ENCODE data around the gene NCAM1. TPM values are rescaled to one million over a fixed set of nuclear protein-coding genes. Genes with fewer than 3 reads are reported as not detected.

The NCAM1 gene
- total and polyA plus RNA-seq, 9 donors: 87.0 to 220 (median 114) TPM

DNA sequence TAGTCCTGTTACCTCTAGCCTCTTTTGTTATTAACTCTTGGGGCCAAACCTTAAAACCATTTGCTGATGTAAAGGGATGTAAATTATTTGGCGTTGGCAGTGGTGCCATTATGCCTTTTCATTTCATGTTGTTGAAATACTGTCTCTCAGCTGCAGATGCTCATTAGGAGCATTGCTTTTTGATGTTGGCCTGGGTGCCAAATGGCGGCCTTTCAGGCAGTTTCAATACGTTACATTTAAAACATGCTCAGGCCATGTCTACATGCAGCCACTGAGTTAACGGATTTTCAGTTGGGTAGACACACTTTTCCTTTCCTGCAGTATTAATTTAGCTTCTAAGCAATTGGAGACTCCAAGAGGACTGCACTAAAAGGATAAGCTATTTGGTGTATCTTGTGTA lies 5.3 kb downstream of the NCAM1 start:
- H3K27ac ChIP-seq (ENCODE audit: low read length): no peak overlapping the region

DNA sequence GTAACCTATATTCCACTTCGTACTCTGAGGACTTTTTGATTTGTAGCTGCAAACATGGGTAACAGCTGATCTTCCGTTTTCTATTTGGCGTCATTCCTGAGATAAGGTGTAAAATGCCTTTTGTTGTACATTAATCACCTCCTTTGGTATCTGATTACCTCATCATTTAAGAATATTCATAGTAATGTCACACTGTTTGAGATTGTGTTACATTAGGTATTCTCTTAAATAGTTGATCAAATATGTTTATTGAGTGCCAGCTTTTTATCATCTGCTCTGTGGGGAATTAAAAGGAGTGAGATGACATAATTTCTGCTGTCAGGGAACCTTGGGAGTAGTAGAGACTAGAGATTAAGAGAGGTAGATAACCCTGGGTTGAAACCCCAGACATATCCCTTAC lies 5.9 kb downstream of the NCAM1 start:
- no CpG with 5 or more reads among the region's 3 CpGs for WGBS (ENCODE audit: insufficient coverage)
- no peak for DNase-seq
- H3K27ac ChIP-seq (ENCODE audit: low read length): no peak overlapping the region
- peaks cover 3% of the 10 kb centered on the region for H3K4me1 ChIP-seq (ENCODE audit: control insufficient read depth, insufficient read depth, low read length)
- H3K9me3 ChIP-seq (replicated peaks; ENCODE audit: control insufficient read depth, low read depth, low read length): no peaks in the 10 kb centered on the region
- H3K27me3 ChIP-seq (ENCODE audit: control insufficient read depth, insufficient read depth, low read length): peaks cover 20% of the 10 kb centered on the region
- H3K36me3 ChIP-seq (ENCODE audit: control insufficient read depth, insufficient read depth, low read length): no peaks in the 10 kb centered on the region
- H3K4me3 ChIP-seq (ENCODE audit: low read length): no peak overlapping the region

More for the DNA sequence above, 5.3 kb downstream of the NCAM1 start:
- WGBS (ENCODE audit: insufficient coverage): 60% methylated on average over 1 of the region's 4 CpGs
- no peak overlapping the region for H3K4me3 ChIP-seq (ENCODE audit: low read length)
- H3K9me3 ChIP-seq (replicated peaks; ENCODE audit: control insufficient read depth, low read depth, low read length): no peaks in the 10 kb centered on the region
- peaks cover 3% of the 10 kb centered on the region for H3K4me1 ChIP-seq (ENCODE audit: control insufficient read depth, insufficient read depth, low read length)
- peaks cover 23% of the 10 kb centered on the region for H3K27me3 ChIP-seq (ENCODE audit: control insufficient read depth, insufficient read depth, low read length)
- no peaks in the 10 kb centered on the region for H3K36me3 ChIP-seq (ENCODE audit: control insufficient read depth, insufficient read depth, low read length)
- no peak for DNase-seq

DNA sequence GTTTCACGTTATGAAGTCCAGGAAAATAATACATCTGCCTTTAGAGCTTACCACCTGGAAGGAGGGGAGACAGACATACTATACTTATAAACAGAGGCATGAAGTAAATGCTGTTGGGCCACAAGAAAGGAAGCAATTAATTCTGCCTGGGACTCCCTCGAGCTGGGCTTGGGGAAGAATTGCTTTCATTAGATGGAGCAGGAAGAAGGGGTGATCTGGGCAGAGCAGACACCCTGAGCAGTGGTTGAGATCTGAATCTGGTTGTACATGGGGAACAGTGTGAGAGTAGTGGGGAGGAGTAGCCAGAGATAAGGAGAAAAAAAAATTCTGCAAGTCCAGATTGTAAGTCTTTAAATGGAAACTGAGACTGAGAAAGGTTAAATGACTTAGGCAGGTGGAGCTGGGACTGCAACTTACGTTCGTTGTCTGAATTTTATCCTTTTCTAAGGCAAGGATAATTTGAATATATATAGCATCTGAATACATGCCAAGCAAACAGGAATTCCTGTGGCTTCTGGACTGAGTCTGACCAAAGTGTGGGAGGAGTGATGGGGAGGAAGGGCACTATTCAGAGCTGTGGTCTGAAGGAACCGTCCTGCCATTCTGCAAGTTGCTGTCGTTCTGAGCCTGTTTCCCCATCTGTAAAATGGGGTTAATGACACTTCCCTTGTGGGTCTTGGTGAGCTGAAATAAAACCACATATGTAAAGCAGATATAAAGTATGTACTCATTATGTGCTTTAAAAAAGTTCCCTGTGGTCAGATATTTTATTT lies 7.9 kb downstream of the NCAM1 start:
- no peak overlapping the region for H3K27ac ChIP-seq (ENCODE audit: low read length)
- no peak for DNase-seq

DNA sequence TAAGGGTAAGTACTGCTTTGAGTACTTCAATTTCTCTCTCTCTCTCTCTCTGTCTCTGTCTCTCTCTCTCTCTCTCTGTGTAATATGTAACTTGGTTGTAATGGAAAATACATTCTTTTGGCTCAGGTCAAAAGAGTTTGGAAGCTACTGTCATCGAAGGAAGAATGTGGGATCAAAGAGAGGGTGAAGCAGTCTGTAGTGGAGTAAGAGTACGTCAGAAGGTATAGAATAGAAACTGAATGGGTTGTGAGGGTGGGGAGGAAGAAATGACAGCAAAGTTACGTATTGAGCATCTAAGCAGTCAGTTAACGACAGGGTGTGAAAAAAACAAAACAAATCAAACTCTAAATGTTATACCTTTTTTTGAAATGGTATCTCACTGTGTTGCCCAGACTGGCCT lies 10.0 kb downstream of the NCAM1 start:
- Histone ChIP-seq H3K27ac (ENCODE audit: low read length) (no peak overlapping the region), H3K4me1 (ENCODE audit: control insufficient read depth, insufficient read depth, low read length) (no peaks in the 10 kb centered on the region), H3K27me3 (ENCODE audit: control insufficient read depth, insufficient read depth, low read length) (peaks cover 2% of the 10 kb centered on the region), H3K9me3 (replicated peaks; ENCODE audit: control insufficient read depth, low read depth, low read length) (no peaks in the 10 kb centered on the region), H3K36me3 (ENCODE audit: control insufficient read depth, insufficient read depth, low read length) (no peaks in the 10 kb centered on the region), H3K4me3 (ENCODE audit: low read length) (no peak overlapping the region)
- DNase-seq: no peak
- 67% methylated on average over 2 of the region's 4 CpGs for WGBS (ENCODE audit: insufficient coverage)

More for the DNA sequence above, 7.9 kb downstream of the NCAM1 start:
- Histone ChIP-seq H3K36me3 (ENCODE audit: control insufficient read depth, insufficient read depth, low read length) (no peaks in the 10 kb centered on the region), H3K4me3 (ENCODE audit: low read length) (no peak overlapping the region), H3K9me3 (replicated peaks; ENCODE audit: control insufficient read depth, low read depth, low read length) (no peaks in the 10 kb centered on the region), H3K27me3 (ENCODE audit: control insufficient read depth, insufficient read depth, low read length) (peaks cover 2% of the 10 kb centered on the region), H3K4me1 (ENCODE audit: control insufficient read depth, insufficient read depth, low read length) (no peaks in the 10 kb centered on the region)
- 13% methylated on average over 1 of the region's 6 CpGs for WGBS (ENCODE audit: insufficient coverage)

DNA sequence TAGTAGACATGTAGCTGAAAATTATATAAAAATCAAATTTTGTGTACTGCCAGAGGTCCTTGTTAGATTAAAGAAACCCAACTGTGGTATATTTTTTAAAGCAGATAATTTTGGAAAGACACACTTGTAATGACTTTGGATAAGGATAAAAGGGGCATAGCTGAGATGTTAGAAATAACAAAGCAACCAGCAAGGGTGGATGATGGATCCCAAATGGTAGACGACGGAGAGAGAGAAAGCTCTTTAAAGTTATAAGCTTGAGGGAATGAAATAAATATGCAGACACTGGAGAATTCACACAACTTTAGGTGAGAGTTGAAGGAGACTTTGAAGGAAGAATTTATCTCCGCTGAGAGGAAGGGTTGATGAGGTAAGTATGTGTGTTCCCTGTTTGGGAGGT lies 10.6 kb downstream of the NCAM1 start:
- Histone ChIP-seq H3K4me3 (ENCODE audit: low read length) (no peak overlapping the region), H3K27me3 (ENCODE audit: control insufficient read depth, insufficient read depth, low read length) (no peaks in the 10 kb centered on the region), H3K36me3 (ENCODE audit: control insufficient read depth, insufficient read depth, low read length) (no peaks in the 10 kb centered on the region), H3K27ac (ENCODE audit: low read length) (no peak overlapping the region), H3K9me3 (replicated peaks; ENCODE audit: control insufficient read depth, low read depth, low read length) (no peaks in the 10 kb centered on the region), H3K4me1 (ENCODE audit: control insufficient read depth, insufficient read depth, low read length) (no peaks in the 10 kb centered on the region)
- WGBS (ENCODE audit: insufficient coverage): 88% methylated on average over 3 of the region's 3 CpGs
- no peak for DNase-seq

DNA sequence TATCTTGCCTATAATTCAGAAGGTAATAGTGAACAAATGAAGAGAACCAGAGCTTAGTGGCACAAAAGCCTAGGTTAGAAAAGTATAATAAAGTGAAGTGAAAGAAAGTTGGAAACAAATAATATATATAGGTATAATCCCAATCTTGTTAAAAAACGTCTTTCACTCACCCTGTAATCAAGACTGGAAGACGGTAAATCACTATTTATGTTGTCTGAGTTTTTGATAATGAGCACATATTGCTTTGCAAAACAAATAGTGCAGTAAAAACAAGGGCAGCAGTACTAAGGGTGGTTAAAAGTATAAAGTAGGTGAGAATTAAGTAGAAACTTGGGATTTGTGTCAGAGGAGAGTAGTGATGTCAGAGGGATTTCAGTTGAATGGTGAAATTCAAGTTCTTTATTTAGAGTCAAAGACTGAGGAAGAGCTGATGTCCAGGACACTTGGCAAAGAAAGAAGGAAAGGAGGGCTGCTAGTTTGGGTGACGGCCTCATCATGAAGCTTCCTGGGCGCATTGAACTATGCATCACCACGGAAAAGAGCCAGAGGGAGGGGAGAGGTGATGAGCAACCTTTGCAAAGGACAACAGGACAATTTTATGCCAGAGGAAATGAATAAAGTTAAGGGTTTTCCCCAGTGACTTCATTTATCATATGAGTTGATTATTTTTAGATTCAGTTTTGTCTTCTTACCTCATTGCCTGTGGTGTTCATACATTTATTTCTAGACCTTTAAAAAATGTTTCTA lies 11.4 kb downstream of the NCAM1 start:
- DNase-seq: no peak
- no peaks in the 10 kb centered on the region for H3K36me3 ChIP-seq (ENCODE audit: control insufficient read depth, insufficient read depth, low read length)
- no peaks in the 10 kb centered on the region for H3K9me3 ChIP-seq (replicated peaks; ENCODE audit: control insufficient read depth, low read depth, low read length)
- no peak overlapping the region for H3K27ac ChIP-seq (ENCODE audit: low read length)
- no peaks in the 10 kb centered on the region for H3K27me3 ChIP-seq (ENCODE audit: control insufficient read depth, insufficient read depth, low read length)
- no peak overlapping the region for H3K4me3 ChIP-seq (ENCODE audit: low read length)
- no peaks in the 10 kb centered on the region for H3K4me1 ChIP-seq (ENCODE audit: control insufficient read depth, insufficient read depth, low read length)
- WGBS (ENCODE audit: insufficient coverage): 90% methylated on average over 4 of the region's 5 CpGs

DNA sequence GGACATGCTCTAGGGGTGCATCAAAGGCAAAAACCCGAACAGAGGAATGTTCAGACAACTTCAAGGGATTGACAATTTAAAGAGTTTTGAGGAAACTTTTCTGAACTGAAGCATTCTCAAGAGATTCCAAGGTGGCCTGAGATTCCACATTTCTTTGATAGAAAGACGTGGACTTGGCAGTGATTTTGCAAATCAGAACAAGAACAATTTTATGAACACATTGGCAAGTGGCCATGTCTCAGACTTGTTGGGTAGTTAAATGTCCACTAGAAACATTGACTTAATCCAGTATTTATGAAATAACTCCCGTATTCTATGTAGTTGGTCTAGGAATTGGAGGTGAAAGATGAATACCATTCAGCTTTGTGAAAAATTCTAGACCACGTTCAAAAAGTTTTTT lies 13.8 kb downstream of the NCAM1 start:
- WGBS (ENCODE audit: insufficient coverage): 50% methylated on average over 1 of the region's 4 CpGs
- Histone ChIP-seq H3K4me1 (ENCODE audit: control insufficient read depth, insufficient read depth, low read length) (no peaks in the 10 kb centered on the region), H3K9me3 (replicated peaks; ENCODE audit: control insufficient read depth, low read depth, low read length) (no peaks in the 10 kb centered on the region), H3K27me3 (ENCODE audit: control insufficient read depth, insufficient read depth, low read length) (no peaks in the 10 kb centered on the region), H3K36me3 (ENCODE audit: control insufficient read depth, insufficient read depth, low read length) (no peaks in the 10 kb centered on the region), H3K4me3 (ENCODE audit: low read length) (no peak overlapping the region), H3K27ac (ENCODE audit: low read length) (no peak overlapping the region)
- no peak for DNase-seq

DNA sequence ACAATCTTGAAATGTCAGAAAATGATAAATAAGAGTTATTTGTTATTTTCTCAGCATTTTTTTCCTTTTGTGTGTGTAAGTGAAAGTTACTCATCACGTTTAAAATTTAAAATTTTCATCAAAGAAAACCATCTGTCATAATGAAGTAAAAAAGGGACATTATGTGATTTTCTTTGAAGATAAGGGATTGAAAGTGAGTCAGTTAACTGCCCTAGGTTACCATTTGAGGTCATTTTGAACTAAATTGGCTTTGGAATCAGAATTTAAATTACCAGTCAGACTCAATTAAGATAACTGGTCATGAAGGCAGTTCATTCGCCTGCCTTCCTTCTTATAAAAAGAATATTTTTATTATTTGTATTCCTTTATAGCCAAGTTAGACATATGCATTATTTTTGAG lies 14.3 kb downstream of the NCAM1 start:
- H3K36me3 ChIP-seq (ENCODE audit: control insufficient read depth, insufficient read depth, low read length): no peaks in the 10 kb centered on the region
- no peaks in the 10 kb centered on the region for H3K9me3 ChIP-seq (replicated peaks; ENCODE audit: control insufficient read depth, low read depth, low read length)
- H3K4me1 ChIP-seq (ENCODE audit: control insufficient read depth, insufficient read depth, low read length): no peaks in the 10 kb centered on the region
- H3K27me3 ChIP-seq (ENCODE audit: control insufficient read depth, insufficient read depth, low read length): no peaks in the 10 kb centered on the region
- H3K27ac ChIP-seq (ENCODE audit: low read length): no peak overlapping the region
- H3K4me3 ChIP-seq (ENCODE audit: low read length): no peak overlapping the region
- no CpG with 5 or more reads among the region's 2 CpGs for WGBS (ENCODE audit: insufficient coverage)
- no peak for DNase-seq

DNA sequence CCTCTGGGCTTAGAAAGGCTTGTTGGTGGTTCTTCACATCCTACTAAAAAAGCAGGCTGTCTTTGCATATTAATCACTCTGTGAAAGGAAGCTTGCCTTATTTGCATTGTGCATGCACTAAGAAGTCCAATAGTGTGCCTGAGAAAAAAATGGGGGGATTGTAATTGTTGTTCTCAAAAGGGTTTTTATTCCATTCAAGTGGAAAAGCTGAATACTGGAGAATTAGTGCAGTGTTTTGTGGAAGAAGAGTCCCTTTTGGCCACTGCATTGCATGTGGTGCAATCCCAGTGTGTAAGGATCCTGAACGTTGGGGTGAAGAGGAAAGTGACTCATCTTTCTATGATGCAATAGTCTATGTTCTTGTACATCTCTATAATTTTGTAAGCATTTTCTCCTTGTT lies 16.5 kb downstream of the NCAM1 start:
- no CpG with 5 or more reads among the region's 1 CpG for WGBS (ENCODE audit: insufficient coverage)
- H3K27ac ChIP-seq (ENCODE audit: low read length): no peak overlapping the region
- no peak overlapping the region for H3K4me3 ChIP-seq (ENCODE audit: low read length)
- no peaks in the 10 kb centered on the region for H3K4me1 ChIP-seq (ENCODE audit: control insufficient read depth, insufficient read depth, low read length)
- H3K36me3 ChIP-seq (ENCODE audit: control insufficient read depth, insufficient read depth, low read length): no peaks in the 10 kb centered on the region
- DNase-seq: no peak
- H3K9me3 ChIP-seq (replicated peaks; ENCODE audit: control insufficient read depth, low read depth, low read length): no peaks in the 10 kb centered on the region
- no peaks in the 10 kb centered on the region for H3K27me3 ChIP-seq (ENCODE audit: control insufficient read depth, insufficient read depth, low read length)

DNA sequence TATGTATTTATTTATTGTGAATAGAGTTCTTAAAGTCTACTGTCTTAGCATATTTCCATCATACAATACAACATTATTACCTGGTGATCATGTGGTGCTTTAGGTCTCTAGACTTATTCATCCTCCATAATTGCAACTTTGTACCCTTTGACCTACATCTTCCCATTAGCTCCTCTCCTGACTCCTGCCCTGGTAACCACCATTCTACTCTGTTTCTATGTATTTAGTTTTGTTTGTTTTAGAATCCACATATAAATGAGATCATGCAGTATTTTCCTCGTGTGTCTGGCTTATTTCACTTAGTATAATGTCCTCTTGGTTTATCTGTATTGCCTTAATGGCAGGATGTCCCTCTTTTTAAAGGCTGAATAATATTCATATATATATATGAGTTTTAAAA lies 22.7 kb downstream of the NCAM1 start:
- no peaks in the 10 kb centered on the region for H3K36me3 ChIP-seq (ENCODE audit: control insufficient read depth, insufficient read depth, low read length)
- WGBS (ENCODE audit: insufficient coverage): no CpG with 5 or more reads among the region's 1 CpG
- H3K27ac ChIP-seq (ENCODE audit: low read length): no peak overlapping the region
- H3K4me1 ChIP-seq (ENCODE audit: control insufficient read depth, insufficient read depth, low read length): no peaks in the 10 kb centered on the region
- no peak for DNase-seq
- H3K9me3 ChIP-seq (replicated peaks; ENCODE audit: control insufficient read depth, low read depth, low read length): peaks cover 16% of the 10 kb centered on the region
- H3K27me3 ChIP-seq (ENCODE audit: control insufficient read depth, insufficient read depth, low read length): no peaks in the 10 kb centered on the region
- no peak overlapping the region for H3K4me3 ChIP-seq (ENCODE audit: low read length)
